Right lobe of liver (tissue), 4 donors: Measurements from ENCODE around the gene RAF1.
"Not testable (repeated sequence)": the region's sequence is repeated elsewhere in the genome, so short reads cannot be mapped to it uniquely, and the experiment has no call there.

Experiments
- POLR2A ChIP-seq: fragments of 450-650 bp; IDR thresholded peaks from one replicate; pipeline ENCODE4 v1.6.1; 2017; ENCODE audit warnings: antibody characterized with exemption, mild to moderate bottlenecking
- TF ChIP-seq, protein P1 (sequence below), 4 donors: fragments of 200-600 bp in 3 of 4; fragments of 450-650 bp in 1 of 4; IDR thresholded peaks; one replicate each; pipeline versions ENCODE4 v1.5.1 to v1.8.0; 2016 to 2022; ENCODE audit warnings: antibody characterized with exemption in 4 of 4, mild to moderate bottlenecking in 2 of 4
- donor health status: DM: no; HTN: no; CAD: no.
- donor health status: DM: no; HTN: no; CAD: no.
- donor health status: DM: no; HTN: yes; CAD: no.

- TF ChIP-seq, protein P1, sequence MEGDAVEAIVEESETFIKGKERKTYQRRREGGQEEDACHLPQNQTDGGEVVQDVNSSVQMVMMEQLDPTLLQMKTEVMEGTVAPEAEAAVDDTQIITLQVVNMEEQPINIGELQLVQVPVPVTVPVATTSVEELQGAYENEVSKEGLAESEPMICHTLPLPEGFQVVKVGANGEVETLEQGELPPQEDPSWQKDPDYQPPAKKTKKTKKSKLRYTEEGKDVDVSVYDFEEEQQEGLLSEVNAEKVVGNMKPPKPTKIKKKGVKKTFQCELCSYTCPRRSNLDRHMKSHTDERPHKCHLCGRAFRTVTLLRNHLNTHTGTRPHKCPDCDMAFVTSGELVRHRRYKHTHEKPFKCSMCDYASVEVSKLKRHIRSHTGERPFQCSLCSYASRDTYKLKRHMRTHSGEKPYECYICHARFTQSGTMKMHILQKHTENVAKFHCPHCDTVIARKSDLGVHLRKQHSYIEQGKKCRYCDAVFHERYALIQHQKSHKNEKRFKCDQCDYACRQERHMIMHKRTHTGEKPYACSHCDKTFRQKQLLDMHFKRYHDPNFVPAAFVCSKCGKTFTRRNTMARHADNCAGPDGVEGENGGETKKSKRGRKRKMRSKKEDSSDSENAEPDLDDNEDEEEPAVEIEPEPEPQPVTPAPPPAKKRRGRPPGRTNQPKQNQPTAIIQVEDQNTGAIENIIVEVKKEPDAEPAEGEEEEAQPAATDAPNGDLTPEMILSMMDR (IDR thresholded peaks at IDR 0.05), result not testable (repeated sequence)
- not testable (repeated sequence) for TF ChIP-seq POLR2A
These were observed 37.7 kb upstream of the RAF1 start for GRCh38 chr3:12701601-12702000.
